Activated CD8-positive, alpha-beta memory T cell treated with anti-CD3 and anti-CD28 coated beads for 36 hours (primary cell): ENCODE results near the gene IL25. TPM values are rescaled to one million over a fixed set of nuclear protein-coding genes. Genes with fewer than 3 reads are reported as not detected.

Source experiments
- CTCF ChIA-PET: fragments of 350-600 bp; sonication (Branson Sonifier 250); formaldehyde crosslinking; loops from one replicate; lab custom pipeline; 2021; ENCODE audit warnings: antibody characterized with exemption; lab: Charles Lee
- POLR2A ChIA-PET: fragments of 350-600 bp; sonication (Branson Sonifier 250); formaldehyde crosslinking; loops from one replicate; lab custom pipeline; 2021; ENCODE audit warnings: antibody characterized with exemption; lab: Charles Lee
- total RNA-seq, 2 experiments: library from RNA; stranded (reverse); gene quantifications; one replicate each; pipeline ENCODE4 v1.2.3, GENCODE V29; 2021

The IL25 gene
- total RNA-seq, 2 experiments from 2014 or later = not detected

- CTCF ChIA-PET = no interaction called here
- POLR2A ChIA-PET = interaction anchor here (0.6 kb wide), 1 partner anchor 48 kb away, joined by 6 read pairs; no protein-coding TSS in a partner anchor
These were observed 6.7 kb upstream of the IL25 start for GRCh38 chr14:23365732-23366425.

- ChIA-PET CTCF (no interaction called here), POLR2A (no interaction called here)
These were observed 6.1 kb upstream of the IL25 start for GRCh38 chr14:23366426-23366921.

DNA sequence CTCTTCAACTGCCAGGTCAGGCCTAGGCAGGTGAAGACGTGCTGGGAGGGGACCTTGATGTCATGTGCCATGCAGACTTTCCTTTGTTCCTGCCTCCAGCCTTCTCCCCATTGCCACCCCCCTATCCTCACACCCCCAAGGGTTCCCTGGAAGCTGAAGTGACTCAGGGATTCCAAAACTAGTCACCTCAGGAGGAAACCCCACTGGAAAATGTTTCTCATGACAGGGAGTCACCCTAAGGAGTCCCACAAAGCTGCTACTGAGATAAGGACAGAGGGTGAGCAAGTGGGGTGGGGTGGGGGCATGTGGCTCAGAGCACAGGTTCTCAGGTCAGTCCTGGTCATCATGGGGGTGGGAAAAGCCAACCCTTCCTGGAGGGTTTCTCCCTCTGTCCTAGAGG is 2.4 kb upstream of the IL25 start:
- POLR2A ChIA-PET = no interaction called here
- CTCF ChIA-PET = interaction anchor here (1.3 to 2.3 kb wide), 2 partner anchors 10 to 12 kb away, joined by 3 to 6 read pairs; no protein-coding TSS in a partner anchor

GRCh38 chr14:23371865-23372264 is 744 bp upstream of the IL25 start:
- ChIA-PET POLR2A (no interaction called here), CTCF (interaction anchor here (2.3 kb wide), 1 partner anchor 8 kb away, joined by 6 read pairs; no protein-coding TSS in a partner anchor)

DNA sequence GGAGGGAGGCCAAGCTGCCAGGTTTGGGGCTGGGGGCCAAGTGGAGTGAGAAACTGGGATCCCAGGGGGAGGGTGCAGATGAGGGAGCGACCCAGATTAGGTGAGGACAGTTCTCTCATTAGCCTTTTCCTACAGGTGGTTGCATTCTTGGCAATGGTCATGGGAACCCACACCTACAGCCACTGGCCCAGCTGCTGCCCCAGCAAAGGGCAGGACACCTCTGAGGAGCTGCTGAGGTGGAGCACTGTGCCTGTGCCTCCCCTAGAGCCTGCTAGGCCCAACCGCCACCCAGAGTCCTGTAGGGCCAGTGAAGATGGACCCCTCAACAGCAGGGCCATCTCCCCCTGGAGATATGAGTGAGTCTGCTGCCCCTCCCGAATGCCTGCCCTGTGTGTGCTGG is 432 bp downstream of the IL25 start:
- POLR2A ChIA-PET = no interaction called here
- CTCF ChIA-PET = no interaction called here

GRCh38 chr14:23375527-23376251 is 3.1 kb downstream of the IL25 start:
- ChIA-PET POLR2A (no interaction called here), CTCF (interaction anchor here (1.6 kb wide), 1 partner anchor 133 kb away, joined by 4 read pairs; no protein-coding TSS in a partner anchor)

DNA sequence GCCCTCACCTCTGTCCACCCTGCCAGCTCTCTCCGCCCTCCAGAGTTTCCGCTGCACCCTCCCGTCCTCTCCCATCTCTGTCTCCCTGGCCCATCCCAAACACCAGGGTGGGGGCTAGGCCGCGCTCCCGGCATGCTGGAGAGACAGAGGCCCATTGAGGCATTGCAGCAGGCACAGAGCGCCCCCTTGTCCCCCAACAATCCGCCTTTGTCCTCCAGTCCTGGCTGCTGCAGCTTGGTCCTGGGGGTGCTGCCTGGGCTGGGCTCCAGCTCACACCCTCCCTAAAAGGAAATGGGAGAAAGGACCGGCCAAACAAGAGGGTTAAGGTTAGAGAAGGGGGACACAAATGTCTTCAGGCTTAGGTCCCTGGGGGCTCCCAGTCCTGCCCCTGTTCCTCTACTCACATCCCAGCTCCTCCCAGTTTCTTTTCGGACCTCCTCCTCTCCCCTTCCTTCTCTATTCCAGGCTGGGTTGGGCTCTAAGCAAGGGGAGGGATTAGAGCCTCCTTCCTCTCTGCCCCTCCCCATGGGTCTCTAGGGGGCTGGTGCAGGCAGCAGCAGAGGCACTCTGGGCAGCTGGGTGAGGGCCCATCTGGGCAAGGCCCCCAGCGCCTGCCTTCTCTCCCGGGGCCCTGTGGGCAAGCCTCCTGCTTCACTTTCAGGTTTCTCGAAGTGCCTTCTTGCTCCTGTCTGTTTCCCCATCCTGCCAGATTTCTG is 4.0 kb downstream of the IL25 start, which contains the start of gene CMTM5:
CMTM5 (plus strand) TSS at position 565 of the 716 bp plus-strand sequence. CDS start 206 bp downstream, outside the sequence.
- ChIA-PET POLR2A (no interaction called here), CTCF (interaction anchor here (1.6 kb wide), 1 partner anchor 134 kb away, joined by 4 read pairs; no protein-coding TSS in a partner anchor)

DNA sequence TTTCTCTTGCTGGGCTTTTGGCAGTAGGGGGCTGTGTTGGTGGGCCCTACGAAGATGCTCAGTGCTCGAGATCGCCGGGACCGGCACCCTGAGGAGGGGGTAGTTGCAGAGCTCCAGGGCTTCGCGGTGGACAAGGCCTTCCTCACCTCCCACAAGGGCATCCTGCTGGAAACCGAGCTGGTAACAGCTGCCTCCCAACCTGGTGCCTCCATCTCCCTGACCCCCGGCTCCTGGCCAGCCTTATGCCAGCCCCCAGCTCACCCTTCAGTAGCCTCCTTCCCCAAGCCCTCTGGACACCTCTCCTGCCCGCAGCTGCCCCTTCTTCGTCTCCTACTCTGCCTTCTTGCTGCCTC is 4.6 kb downstream of the IL25 start:
- ChIA-PET POLR2A (no interaction called here), CTCF (interaction anchor here (1.6 kb wide), 1 partner anchor 135 kb away, joined by 4 read pairs; no protein-coding TSS in a partner anchor)

GRCh38 chr14:23377573-23378563 is 5.3 kb downstream of the IL25 start:
- CTCF ChIA-PET = no interaction called here
- POLR2A ChIA-PET = no interaction called here

- CTCF ChIA-PET = interaction anchor here (1.4 to 2.1 kb wide), 4 partner anchors 10 to 259 kb away, joined by 4 to 10 read pairs (median 7); no protein-coding TSS in a partner anchor
- POLR2A ChIA-PET = no interaction called here
These were observed 6.1 kb downstream of the IL25 start for GRCh38 chr14:23378612-23379220.

GRCh38 chr14:23379366-23380196 is 7.0 kb downstream of the IL25 start:
- CTCF ChIA-PET = interaction anchor here (0.8 to 2.6 kb wide), 22 partner anchors 9 to 284 kb away, joined by 3 to 40 read pairs (median 4); partner anchors contain the start of genes ACIN1, C14orf119, PPP1R3E and SLC22A17
- POLR2A ChIA-PET = no interaction called here

GRCh38 chr14:23380197-23380914 is 7.7 kb downstream of the IL25 start:
- CTCF ChIA-PET = interaction anchor here (0.9 to 2.6 kb wide), 21 partner anchors 9 to 285 kb away, joined by 3 to 40 read pairs (median 4); partner anchors contain the start of genes ACIN1, C14orf119, PPP1R3E and SLC22A17
- POLR2A ChIA-PET = interaction anchor here (0.5 kb wide), 1 partner anchor 17 kb away, joined by 3 read pairs; no protein-coding TSS in a partner anchor

GRCh38 chr14:23380976-23381375 is 8.4 kb downstream of the IL25 start:
- POLR2A ChIA-PET = interaction anchor here (0.5 kb wide), 1 partner anchor 17 kb away, joined by 3 read pairs; no protein-coding TSS in a partner anchor
- CTCF ChIA-PET = interaction anchor here (1.0 to 2.6 kb wide), 9 partner anchors 10 to 286 kb away, joined by 3 to 40 read pairs (median 4); partner anchors contain the start of genes ACIN1, C14orf119 and PPP1R3E

- POLR2A ChIA-PET = no interaction called here
- CTCF ChIA-PET = interaction anchor here (0.7 to 2.6 kb wide), 6 partner anchors 9 to 260 kb away, joined by 3 to 40 read pairs (median 3); no protein-coding TSS in a partner anchor
These were observed 9.3 kb downstream of the IL25 start for GRCh38 chr14:23381871-23382270.

- CTCF ChIA-PET = interaction anchor here (0.7 to 1.2 kb wide), 5 partner anchors 9 to 261 kb away, joined by 3 read pairs; no protein-coding TSS in a partner anchor
- POLR2A ChIA-PET = no interaction called here
These were observed 9.7 kb downstream of the IL25 start for GRCh38 chr14:23382276-23382675.
